ENCODE measurements around the gene ESCO1. TPM values are rescaled to one million over a fixed set of nuclear protein-coding genes. Genes with fewer than 3 reads are reported as not detected.

The ESCO1 gene
- total RNA-seq, 4 donors from 2014 or later, result 8.7 to 17.1 (median 14.6) TPM

DNA sequence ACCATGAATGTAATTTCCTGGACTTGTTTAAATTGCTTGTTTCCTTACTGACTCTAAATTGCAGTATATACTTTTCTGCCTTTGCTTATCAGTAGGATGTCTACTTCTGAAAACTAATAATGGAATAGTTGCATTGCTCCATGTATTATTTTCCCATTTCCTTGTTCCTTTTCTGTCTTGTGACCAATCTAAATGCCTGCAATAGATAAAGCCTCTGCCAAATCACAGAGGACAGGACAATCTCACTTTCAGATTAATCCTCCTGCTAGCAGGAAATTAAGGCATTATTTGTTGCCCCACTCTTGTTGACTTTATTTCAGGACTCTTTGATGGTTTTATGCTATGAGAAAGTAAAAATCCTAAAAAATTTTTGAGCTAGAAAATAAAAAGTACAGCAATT, 4.7 kb upstream of the ESCO1 start:
- Histone ChIP-seq H3K4me3 (no peak overlapping the region), H3K36me3 (no peaks in the 10 kb centered on the region), H3K27me3 (no peaks in the 10 kb centered on the region), H3K27ac (no peak overlapping the region), H3K9me3 (no peaks in the 10 kb centered on the region), H3K4me1 (peaks cover 0 to 6% (median 0%) of the 10 kb centered on the region in 3 donors)
- TF ChIP-seq POLR2A (IDR thresholded peaks at IDR 0.05) (no peak), CTCF (IDR thresholded peaks at IDR 0.05) (no peak)
- DNase-seq, result no peak
- intact Hi-C loops (cut with DNase I), result loop anchor here (10.0 kb wide), 1 partner anchor 140 kb away; the partner anchor contains the start of gene MIB1

GRCh38 chr18:21604671-21605070, 4.2 kb upstream of the ESCO1 start:
- Histone ChIP-seq H3K4me1 (peaks cover 0 to 6% (median 0%) of the 10 kb centered on the region in 3 donors), H3K27me3 (no peaks in the 10 kb centered on the region), H3K36me3 (no peaks in the 10 kb centered on the region), H3K4me3 (no peak overlapping the region), H3K9me3 (no peaks in the 10 kb centered on the region), H3K27ac (no peak overlapping the region)
- WGBS, 2 donors, result 29 to 44% methylated on average over 2 of the region's 2 CpGs
- intact Hi-C loops (cut with DNase I), result loop anchor here (10.0 kb wide), 1 partner anchor 140 kb away; the partner anchor contains the start of gene MIB1
- TF ChIP-seq CTCF (IDR thresholded peaks at IDR 0.05) (no peak), POLR2A (IDR thresholded peaks at IDR 0.05) (no peak)
- DNase-seq, result no peak

GRCh38 chr18:21602299-21602587, 1.7 kb upstream of the ESCO1 start:
- no peak for DNase-seq
- Histone ChIP-seq H3K36me3 (no peaks in the 10 kb centered on the region), H3K4me1 (peaks cover 10 to 30% (median 10%) of the 10 kb centered on the region in 3 donors), H3K27ac (peak overlapping the region in 1 of 4 donors; percentile 23), H3K27me3 (no peaks in the 10 kb centered on the region), H3K4me3 (no peak overlapping the region), H3K9me3 (no peaks in the 10 kb centered on the region)
- 73 to 85% methylated on average over 5 of the region's 5 CpGs for WGBS, 2 donors
- TF ChIP-seq POLR2A (IDR thresholded peaks at IDR 0.05) (no peak), CTCF (IDR thresholded peaks at IDR 0.05) (no peak)
- intact Hi-C loops (cut with DNase I), result loop anchor here (10.0 kb wide), 1 partner anchor 143 kb away; the partner anchor contains the start of gene MIB1

DNA sequence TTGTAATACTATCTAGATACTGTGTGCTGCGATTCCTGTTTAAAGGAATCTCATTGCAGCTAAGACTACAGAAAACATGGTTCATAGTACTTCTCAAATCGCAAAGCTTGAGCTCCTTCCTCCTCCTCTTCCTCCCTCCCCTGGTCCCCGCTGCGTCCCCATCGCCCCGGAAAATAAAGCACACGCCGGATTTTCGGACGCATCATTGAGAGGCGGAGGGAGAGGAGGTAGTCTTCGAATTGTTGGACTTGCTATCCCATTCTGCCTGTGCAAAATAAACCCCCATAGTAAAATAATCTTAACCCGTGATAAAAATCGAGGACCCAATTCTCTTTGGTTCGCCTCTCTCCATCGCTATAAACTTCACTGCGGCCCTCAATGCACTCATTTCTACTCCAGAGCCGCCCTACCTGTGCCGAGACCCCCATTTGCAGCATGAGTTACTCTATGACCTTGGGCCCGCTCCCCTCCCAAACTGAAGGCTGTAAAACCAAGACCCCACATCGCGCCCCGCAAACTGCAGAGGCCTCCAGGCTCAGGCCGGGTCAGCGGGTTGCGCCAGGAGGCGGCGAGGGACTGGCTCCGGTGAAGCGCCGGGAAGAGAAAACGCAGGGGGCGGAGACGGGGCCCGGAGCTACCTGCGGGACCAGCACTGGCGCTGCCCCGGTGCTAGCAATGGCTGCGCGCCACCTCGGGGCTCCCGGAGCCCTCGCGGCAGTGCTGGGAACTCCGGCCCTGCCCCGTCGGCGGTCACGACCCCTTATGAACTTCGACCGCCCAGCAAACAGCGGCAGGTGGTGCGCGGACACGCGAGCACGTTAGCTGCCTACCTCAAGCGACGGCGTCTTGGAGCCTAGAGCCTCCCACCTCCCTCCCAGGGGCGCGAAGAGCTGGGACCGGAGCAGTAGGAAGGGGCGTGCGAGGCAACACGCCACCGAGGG, 649 bp downstream of the ESCO1 start:
- Histone ChIP-seq H3K4me3 (peak overlapping the region; percentile 74 to 98 (median 85)), H3K4me1 (peaks cover 10 to 39% (median 10%) of the 10 kb centered on the region in 3 donors), H3K9me3 (no peaks in the 10 kb centered on the region), H3K36me3 (no peaks in the 10 kb centered on the region), H3K27ac (peak overlapping the region; percentile 97 to 100 (median 98)), H3K27me3 (no peaks in the 10 kb centered on the region)
- WGBS, 2 donors, result 0 to 1% methylated on average over 20 to 31 of the region's 67 CpGs
- DNase-seq, result peak; percentile 63
- intact Hi-C loops (cut with DNase I), result loop anchor here (10.0 kb wide), 1 partner anchor 145 kb away; the partner anchor contains the start of gene MIB1
- TF ChIP-seq CTCF (IDR thresholded peaks at IDR 0.05) (peak in 3 of 6 experiments; percentile 16 to 40 (median 26)), POLR2A (IDR thresholded peaks at IDR 0.05) (no peak)
